ENCODE results near the gene MAMDC2. TPM values are rescaled to one million over a fixed set of nuclear protein-coding genes. Genes with fewer than 3 reads are reported as not detected.
"Not testable (repeated sequence)": the region's sequence is repeated elsewhere in the genome, so short reads cannot be mapped to it uniquely, and the experiment has no call there.

Gene MAMDC2
- total RNA-seq, 2 donors from 2014 or later, result not detected

GRCh38 chr9:70229579-70229978 lies 185.9 kb downstream of the MAMDC2 start:
- Mint-ChIP-seq H3K27ac (no peak overlapping the region), H3K9me3 (peaks cover 0 to 2% of the 10 kb centered on the region in 2 donors), H3K4me3 (no peak overlapping the region), H3K27me3 (ENCODE audit: low read depth) (no peaks in the 10 kb centered on the region), H3K36me3 (ENCODE audit: insufficient read depth in 2 of 2) (peaks cover 2% of the 10 kb centered on the region in 2 donors), H3K4me1 (ENCODE audit: low read depth) (no peaks in the 10 kb centered on the region)
- DNase-seq (no peak), ATAC-seq (replicated peaks in 1 of 2) (no peak)

- H3K27ac Mint-ChIP-seq, result no peak overlapping the region
- no peaks in the 10 kb centered on the region for H3K27me3 Mint-ChIP-seq (ENCODE audit: low read depth)
- H3K9me3 Mint-ChIP-seq, result peaks cover 3 to 6% of the 10 kb centered on the region in 2 donors
- H3K4me3 Mint-ChIP-seq, result no peak overlapping the region
- H3K36me3 Mint-ChIP-seq (ENCODE audit: insufficient read depth in 2 of 2), result peaks cover 4 to 5% of the 10 kb centered on the region in 2 donors
- ATAC-seq (replicated peaks in 1 of 2), result no peak
- DNase-seq, result no peak
- H3K4me1 Mint-ChIP-seq (ENCODE audit: low read depth), result no peaks in the 10 kb centered on the region
These were observed 188.8 kb downstream of the MAMDC2 start for GRCh38 chr9:70232476-70232875.

GRCh38 chr9:70234208-70234607 lies 190.6 kb downstream of the MAMDC2 start:
- ATAC-seq (replicated peaks in 1 of 2); H3K27me3 Mint-ChIP-seq (ENCODE audit: low read depth); H3K9me3 Mint-ChIP-seq; H3K36me3 Mint-ChIP-seq (ENCODE audit: insufficient read depth in 2 of 2); H3K27ac Mint-ChIP-seq; DNase-seq; H3K4me1 Mint-ChIP-seq (ENCODE audit: low read depth); H3K4me3 Mint-ChIP-seq: not testable (repeated sequence)

GRCh38 chr9:70245952-70246351 lies 202.3 kb downstream of the MAMDC2 start:
- not testable (repeated sequence) for H3K4me3 Mint-ChIP-seq; H3K27ac Mint-ChIP-seq; H3K27me3 Mint-ChIP-seq (ENCODE audit: low read depth); DNase-seq; ATAC-seq (replicated peaks in 1 of 2); H3K36me3 Mint-ChIP-seq (ENCODE audit: insufficient read depth in 2 of 2); H3K9me3 Mint-ChIP-seq; H3K4me1 Mint-ChIP-seq (ENCODE audit: low read depth)

- ATAC-seq (replicated peaks in 1 of 2), result no peak
- H3K4me3 Mint-ChIP-seq, result no peak overlapping the region
- H3K9me3 Mint-ChIP-seq, result peaks cover 1 to 2% of the 10 kb centered on the region in 2 donors
- no peak for DNase-seq
- no peak overlapping the region for H3K27ac Mint-ChIP-seq
- no peaks in the 10 kb centered on the region for H3K36me3 Mint-ChIP-seq (ENCODE audit: insufficient read depth in 2 of 2)
- H3K4me1 Mint-ChIP-seq (ENCODE audit: low read depth), result no peaks in the 10 kb centered on the region
- H3K27me3 Mint-ChIP-seq (ENCODE audit: low read depth), result no peaks in the 10 kb centered on the region
These were observed 206.6 kb downstream of the MAMDC2 start for GRCh38 chr9:70250221-70250620.

GRCh38 chr9:70255486-70255885 lies 211.8 kb downstream of the MAMDC2 start:
- DNase-seq, result no peak
- ATAC-seq (replicated peaks in 1 of 2), result no peak
- Mint-ChIP-seq H3K4me1 (ENCODE audit: low read depth) (peaks cover 32% of the 10 kb centered on the region), H3K36me3 (ENCODE audit: insufficient read depth in 2 of 2) (peaks cover 4 to 8% of the 10 kb centered on the region in 2 donors), H3K9me3 (no peaks in the 10 kb centered on the region), H3K27me3 (ENCODE audit: low read depth) (no peaks in the 10 kb centered on the region), H3K27ac (no peak overlapping the region), H3K4me3 (no peak overlapping the region)

GRCh38 chr9:70256123-70256551 lies 212.5 kb downstream of the MAMDC2 start:
- Mint-ChIP-seq H3K9me3 (no peaks in the 10 kb centered on the region), H3K36me3 (ENCODE audit: insufficient read depth in 2 of 2) (peaks cover 4 to 12% of the 10 kb centered on the region in 2 donors), H3K4me1 (ENCODE audit: low read depth) (peaks cover 38% of the 10 kb centered on the region), H3K27me3 (ENCODE audit: low read depth) (no peaks in the 10 kb centered on the region), H3K4me3 (no peak overlapping the region), H3K27ac (no peak overlapping the region)
- ATAC-seq (replicated peaks in 1 of 2), result no peak
- DNase-seq, result no peak

GRCh38 chr9:70257502-70257901 lies 213.9 kb downstream of the MAMDC2 start:
- peak overlapping the region; percentile 95 for H3K27ac Mint-ChIP-seq

GRCh38 chr9:70257991-70258691 lies 214.5 kb downstream of the MAMDC2 start:
- Mint-ChIP-seq H3K27ac (peak overlapping the region; percentile 95), H3K9me3 (no peaks in the 10 kb centered on the region), H3K4me3 (peak overlapping the region; percentile 82 to 97), H3K4me1 (ENCODE audit: low read depth) (peaks cover 58% of the 10 kb centered on the region), H3K27me3 (ENCODE audit: low read depth) (no peaks in the 10 kb centered on the region), H3K36me3 (ENCODE audit: insufficient read depth in 2 of 2) (peaks cover 16 to 27% of the 10 kb centered on the region in 2 donors)
- DNase-seq (peak in 1 of 2 donors; percentile 45), ATAC-seq (replicated peaks in 1 of 2) (peak; percentile 62)

More at GRCh38 chr9:70257502-70257901, 213.9 kb downstream of the MAMDC2 start:
- no peaks in the 10 kb centered on the region for H3K9me3 Mint-ChIP-seq
- H3K27me3 Mint-ChIP-seq (ENCODE audit: low read depth), result no peaks in the 10 kb centered on the region
- peaks cover 52% of the 10 kb centered on the region for H3K4me1 Mint-ChIP-seq (ENCODE audit: low read depth)
- H3K4me3 Mint-ChIP-seq, result peak overlapping the region; percentile 82 to 97
- H3K36me3 Mint-ChIP-seq (ENCODE audit: insufficient read depth in 2 of 2), result peaks cover 15 to 25% of the 10 kb centered on the region in 2 donors
- DNase-seq (no peak), ATAC-seq (replicated peaks in 1 of 2) (no peak)

- Mint-ChIP-seq H3K4me3 (peak within 1 kb of the TSS; percentile 82 to 97), H3K27me3 (ENCODE audit: low read depth) (no peaks in the 10 kb centered on the region), H3K9me3 (no peaks in the 10 kb centered on the region), H3K27ac (peak within 1 kb of the TSS; percentile 95), H3K36me3 (ENCODE audit: insufficient read depth in 2 of 2) (peaks cover 16 to 27% of the 10 kb centered on the region in 2 donors), H3K4me1 (ENCODE audit: low read depth) (peaks cover 58% of the 10 kb centered on the region)
- DNase-seq (peak; percentile 89 to 94), ATAC-seq (replicated peaks in 1 of 2) (peak; percentile 90 to 91)
These were observed 215.3 kb downstream of the MAMDC2 start, which contains the start of gene SMC5 for GRCh38 chr9:70258692-70259511. Gene SMC5, plus strand, starts transcription at chr9:70258978. Its CDS starts 101 bp downstream, at chr9:70259079.

- peaks cover 58% of the 10 kb centered on the region for H3K4me1 Mint-ChIP-seq (ENCODE audit: low read depth)
- no peak for ATAC-seq (replicated peaks in 1 of 2)
These were observed 215.8 kb downstream of the MAMDC2 start for GRCh38 chr9:70259512-70259802.

GRCh38 chr9:70260007-70260443 lies 216.4 kb downstream of the MAMDC2 start:
- H3K4me1 Mint-ChIP-seq (ENCODE audit: low read depth), result peaks cover 62% of the 10 kb centered on the region
- DNase-seq (no peak), ATAC-seq (replicated peaks in 1 of 2) (no peak)
- H3K4me3 Mint-ChIP-seq, result peak overlapping the region; percentile 82 to 97
- H3K9me3 Mint-ChIP-seq, result no peaks in the 10 kb centered on the region
- peak overlapping the region; percentile 95 for H3K27ac Mint-ChIP-seq
- H3K27me3 Mint-ChIP-seq (ENCODE audit: low read depth), result no peaks in the 10 kb centered on the region
- H3K36me3 Mint-ChIP-seq (ENCODE audit: insufficient read depth in 2 of 2), result peaks cover 17 to 31% of the 10 kb centered on the region in 2 donors

More at GRCh38 chr9:70259512-70259802, 215.8 kb downstream of the MAMDC2 start:
- no peak for DNase-seq
- Mint-ChIP-seq H3K27ac (peak overlapping the region; percentile 95), H3K9me3 (no peaks in the 10 kb centered on the region), H3K27me3 (ENCODE audit: low read depth) (no peaks in the 10 kb centered on the region), H3K4me3 (peak overlapping the region; percentile 82 to 97), H3K36me3 (ENCODE audit: insufficient read depth in 2 of 2) (peaks cover 16 to 27% of the 10 kb centered on the region in 2 donors)

- DNase-seq (no peak), ATAC-seq (replicated peaks in 1 of 2) (no peak)
- H3K4me1 Mint-ChIP-seq (ENCODE audit: low read depth), result peaks cover 68% of the 10 kb centered on the region
- H3K36me3 Mint-ChIP-seq (ENCODE audit: insufficient read depth in 2 of 2), result peaks cover 17 to 36% of the 10 kb centered on the region in 2 donors
- H3K27me3 Mint-ChIP-seq (ENCODE audit: low read depth), result no peaks in the 10 kb centered on the region
- peak overlapping the region; percentile 82 to 97 for H3K4me3 Mint-ChIP-seq
- H3K9me3 Mint-ChIP-seq, result no peaks in the 10 kb centered on the region
- peak overlapping the region; percentile 44 for H3K27ac Mint-ChIP-seq
These were observed 217.0 kb downstream of the MAMDC2 start for GRCh38 chr9:70260606-70261005.
